ENCODE data around the gene CDK17. TPM values are rescaled to one million over a fixed set of nuclear protein-coding genes. Genes with fewer than 3 reads are reported as not detected.

CDK17 gene
- total and polyA plus RNA-seq, 9 of the 15 experiments (the other 6 are each of a cell fraction or from before 2014, with no cell fraction given): 4.8 to 39.3 (median 21.6) TPM

- TF ChIP-seq CREB1 (IDR thresholded peaks at IDR 0.05) (no peak), CREB1 (CRISPR knock-in tag; IDR thresholded peaks at IDR 0.05) (no peak), RAD21 (CRISPR knock-in tag; conservative IDR thresholded peaks at IDR 0.05 in 1 of 2, IDR thresholded peaks at IDR 0.05 in 1 of 2) (no peak), ZNF583 (CRISPR knock-in tag; IDR thresholded peaks at IDR 0.05) (no peak), USF2 (CRISPR knock-in tag; IDR thresholded peaks at IDR 0.05) (no peak), ZNF431 (CRISPR knock-in tag; IDR thresholded peaks at IDR 0.05) (no peak), ZKSCAN3 (CRISPR knock-in tag; IDR thresholded peaks at IDR 0.05) (no peak)
Observed at GRCh38 chr12:96297504-96297903, 102.7 kb downstream of the CDK17 start (continued).

GRCh38 chr12:96295532-96296160 lies 104.6 kb downstream of the CDK17 start:
- Histone ChIP-seq H3K27ac (ENCODE audit: extremely low read depth, low read depth, low read length) (no peak overlapping the region), H4K20me1 (replicated peaks; ENCODE audit: control insufficient read depth, insufficient read depth, low read length) (no peaks in the 10 kb centered on the region), H3K9ac (ENCODE audit: insufficient read depth in 1 of 2, low read depth in 2 of 2, low read length in 2 of 2) (no peak overlapping the region), H3K36me3 (ENCODE audit: control insufficient read depth, insufficient read depth, low read length) (peaks cover 53% of the 10 kb centered on the region), H2AFZ (ENCODE audit: low read depth, low read length) (no peak overlapping the region), H3K27me3 (ENCODE audit: control insufficient read depth in 2 of 2, insufficient read depth in 2 of 2, low read length in 2 of 2) (no peaks in the 10 kb centered on the region), H3K79me2 (ENCODE audit: control insufficient read depth, insufficient read depth, low read length) (no peaks in the 10 kb centered on the region), H3K4me2 (ENCODE audit: insufficient read depth, low read length) (no peak overlapping the region), H3K4me3 (no peak overlapping the region), H3K9me1 (ENCODE audit: control insufficient read depth, insufficient read depth, low read length) (no peaks in the 10 kb centered on the region), H3K4me1 (replicated peaks in 1 of 2; ENCODE audit: control insufficient read depth in 2 of 2, insufficient read depth in 2 of 2, low read length in 2 of 2) (no peaks in the 10 kb centered on the region), H3K9me3 (replicated peaks; ENCODE audit: control insufficient read depth, insufficient read depth, low read depth, low read length) (no peaks in the 10 kb centered on the region)
- TF ChIP-seq TFAP4 (CRISPR knock-in tag; IDR thresholded peaks at IDR 0.05; ENCODE audit: borderline replicate concordance) (no peak), ZNF561 (CRISPR knock-in tag; conservative IDR thresholded peaks at IDR 0.05) (no peak), NFATC3 (IDR thresholded peaks at IDR 0.05) (no peak), TRIM24 (IDR thresholded peaks at IDR 0.05) (no peak), THRB (CRISPR knock-in tag; conservative IDR thresholded peaks at IDR 0.05) (no peak)
- no peak for DNase-seq (ENCODE audit: extremely low read depth in 1 of 4, low spot score in 3 of 4)
- ATAC-seq: no peak
- in situ Hi-C loops (cut with MboI) (no loop called here), intact Hi-C loops (cut with micrococcal nuclease) (no loop called here)
- BruUV-seq (replicated peaks): no TSS peak
- POLR2A ChIA-PET: interaction anchor here (1.0 kb wide), 1 partner anchor 104 kb away, joined by 3 read pairs; the partner anchor contains the start of gene CDK17
- no peak for FAIRE-seq
- WGBS (ENCODE audit: insufficient coverage, low coverage, missing lambda C conversion rate): 83% methylated on average over 6 of the region's 6 CpGs
- CTCF ChIA-PET (ENCODE audit: low intra/inter-chr PET ratio): no interaction called here

Data from K562 (cell line).